ENCODE data around the gene REPS1. TPM values are rescaled to one million over a fixed set of nuclear protein-coding genes. Genes with fewer than 3 reads are reported as not detected.

The REPS1 gene
- total RNA-seq, 4 donors from 2014 or later, result 14.8 to 21.6 (median 17.4) TPM

DNA sequence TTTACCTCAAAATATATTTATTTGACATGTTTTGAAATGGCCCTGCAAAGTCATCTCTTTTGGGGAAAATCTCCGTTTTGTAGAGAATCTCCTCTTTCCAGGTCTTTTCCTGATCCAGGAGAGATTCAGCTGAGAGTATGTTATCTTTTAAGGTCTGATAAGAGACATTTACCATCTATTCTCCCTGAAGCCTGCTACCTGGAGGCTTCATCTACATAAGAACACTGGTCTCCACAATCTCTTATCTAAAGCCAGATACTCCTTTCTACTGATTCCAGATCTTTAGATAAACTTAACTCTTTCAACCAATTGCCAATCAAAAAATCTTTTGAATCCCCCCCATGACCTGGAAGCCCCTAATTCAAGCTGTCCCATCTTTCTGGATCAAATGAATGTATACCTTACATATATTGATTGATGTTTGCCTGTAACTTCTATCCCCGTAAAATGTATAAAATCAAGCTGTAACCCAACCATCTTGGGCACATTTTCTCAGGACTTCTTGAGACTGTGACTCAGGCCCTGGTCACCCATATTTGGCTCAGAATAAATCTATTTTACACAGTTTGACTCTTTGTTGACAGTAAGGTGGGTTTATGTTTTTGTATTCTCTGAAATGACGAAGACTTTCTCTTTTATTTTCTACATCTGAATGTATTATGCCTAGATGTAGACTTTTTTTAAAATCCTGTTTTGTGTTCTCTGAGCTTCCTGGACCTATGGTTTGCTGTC is 96.6 kb downstream of the REPS1 start:
- no peaks in the 10 kb centered on the region for H3K27me3 ChIP-seq
- no peak for TF ChIP-seq POLR2A (IDR thresholded peaks at IDR 0.05)
- TF ChIP-seq, protein P1, sequence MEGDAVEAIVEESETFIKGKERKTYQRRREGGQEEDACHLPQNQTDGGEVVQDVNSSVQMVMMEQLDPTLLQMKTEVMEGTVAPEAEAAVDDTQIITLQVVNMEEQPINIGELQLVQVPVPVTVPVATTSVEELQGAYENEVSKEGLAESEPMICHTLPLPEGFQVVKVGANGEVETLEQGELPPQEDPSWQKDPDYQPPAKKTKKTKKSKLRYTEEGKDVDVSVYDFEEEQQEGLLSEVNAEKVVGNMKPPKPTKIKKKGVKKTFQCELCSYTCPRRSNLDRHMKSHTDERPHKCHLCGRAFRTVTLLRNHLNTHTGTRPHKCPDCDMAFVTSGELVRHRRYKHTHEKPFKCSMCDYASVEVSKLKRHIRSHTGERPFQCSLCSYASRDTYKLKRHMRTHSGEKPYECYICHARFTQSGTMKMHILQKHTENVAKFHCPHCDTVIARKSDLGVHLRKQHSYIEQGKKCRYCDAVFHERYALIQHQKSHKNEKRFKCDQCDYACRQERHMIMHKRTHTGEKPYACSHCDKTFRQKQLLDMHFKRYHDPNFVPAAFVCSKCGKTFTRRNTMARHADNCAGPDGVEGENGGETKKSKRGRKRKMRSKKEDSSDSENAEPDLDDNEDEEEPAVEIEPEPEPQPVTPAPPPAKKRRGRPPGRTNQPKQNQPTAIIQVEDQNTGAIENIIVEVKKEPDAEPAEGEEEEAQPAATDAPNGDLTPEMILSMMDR (IDR thresholded peaks at IDR 0.05 in 4 of 5, conservative IDR thresholded peaks at IDR 0.05 in 1 of 5), result no peak
- no peaks in the 10 kb centered on the region for H3K4me1 ChIP-seq
- no peaks in the 10 kb centered on the region for H3K9me3 ChIP-seq
- ATAC-seq (no peak), DNase-seq (no peak)
- intact Hi-C loops (cut with DNase I; ENCODE audit: low total_unique reads) (no loop called here), in situ Hi-C loops (cut with MboI; ENCODE audit: low sequenced_read_pairs in 4 of 4) (no loop called here)
- H3K4me3 ChIP-seq, result no peak overlapping the region
- no peak overlapping the region for H3K27ac ChIP-seq
- no peaks in the 10 kb centered on the region for H3K36me3 ChIP-seq

DNA sequence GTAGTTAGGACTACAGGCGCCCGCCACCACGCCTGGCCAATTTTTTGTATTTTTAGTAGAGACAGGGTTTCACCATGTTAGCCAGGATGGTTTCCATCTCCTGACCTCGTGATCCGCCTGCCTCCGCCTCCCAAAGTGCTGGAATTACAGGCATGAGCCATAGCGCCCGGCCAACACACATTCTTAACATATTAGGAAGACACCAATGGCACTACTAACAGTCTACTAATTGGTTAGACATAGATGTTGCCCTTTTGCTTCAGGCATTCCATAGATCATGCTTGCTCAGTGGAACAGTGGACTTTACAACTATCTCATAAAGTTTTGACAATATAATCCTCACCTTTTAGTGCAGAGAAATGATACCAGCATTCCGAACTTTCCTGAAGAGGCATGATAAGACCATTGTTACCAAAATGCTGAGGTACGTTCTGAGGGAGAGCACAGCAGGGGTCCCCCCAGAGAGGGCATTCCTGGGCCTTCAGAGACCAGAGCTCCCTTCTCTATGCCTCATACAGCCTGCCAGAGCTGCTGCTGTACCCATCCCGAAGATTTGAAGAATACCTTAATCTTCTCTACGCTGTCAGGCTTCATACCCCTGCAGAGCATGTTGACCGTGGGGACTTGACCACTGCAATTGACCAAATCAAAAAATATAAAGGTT is 102.8 kb downstream of the REPS1 start:
- DNase-seq (no peak), ATAC-seq (no peak)
- Histone ChIP-seq H3K4me1 (no peaks in the 10 kb centered on the region), H3K27me3 (no peaks in the 10 kb centered on the region), H3K9me3 (no peaks in the 10 kb centered on the region), H3K4me3 (no peak overlapping the region), H3K36me3 (no peaks in the 10 kb centered on the region), H3K27ac (no peak overlapping the region)
- no peak for TF ChIP-seq POLR2A (IDR thresholded peaks at IDR 0.05)
- TF ChIP-seq, protein P1 (IDR thresholded peaks at IDR 0.05 in 4 of 5, conservative IDR thresholded peaks at IDR 0.05 in 1 of 5), result no peak
- in situ Hi-C loops (cut with MboI; ENCODE audit: low sequenced_read_pairs in 4 of 4), result no loop called here
- intact Hi-C loops (cut with DNase I; ENCODE audit: low total_unique reads), result no loop called here

DNA sequence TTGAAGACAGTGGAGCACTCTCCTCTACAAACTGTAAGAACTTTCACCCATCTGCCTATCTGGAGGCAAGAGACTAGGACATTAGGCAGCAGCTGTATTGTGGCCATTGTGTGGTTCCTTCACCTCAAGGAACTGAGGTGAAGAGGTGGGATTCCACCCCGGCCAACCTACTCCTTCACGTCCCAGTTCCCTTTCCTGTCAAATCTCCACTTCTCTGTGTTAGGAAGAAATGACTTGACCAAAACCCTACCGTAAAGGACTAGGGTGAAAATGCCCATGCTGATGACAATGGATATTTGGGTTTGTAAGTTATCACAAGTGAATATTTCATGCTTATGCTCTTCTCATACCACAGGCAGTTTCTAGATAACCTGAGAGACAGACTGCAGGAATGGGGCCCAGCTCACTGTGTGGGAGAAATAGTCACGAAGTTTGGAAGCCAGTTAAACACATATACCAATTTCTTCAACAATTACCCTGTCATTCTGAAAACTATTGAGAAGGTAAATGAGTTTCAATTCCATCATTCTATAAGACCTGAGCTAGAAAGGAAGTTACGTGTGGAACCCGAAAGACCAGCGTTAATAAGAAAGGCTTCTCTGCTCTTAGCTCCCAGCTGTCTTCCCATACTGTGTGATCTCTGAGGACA is 105.6 kb downstream of the REPS1 start:
- ATAC-seq, result no peak

DNA sequence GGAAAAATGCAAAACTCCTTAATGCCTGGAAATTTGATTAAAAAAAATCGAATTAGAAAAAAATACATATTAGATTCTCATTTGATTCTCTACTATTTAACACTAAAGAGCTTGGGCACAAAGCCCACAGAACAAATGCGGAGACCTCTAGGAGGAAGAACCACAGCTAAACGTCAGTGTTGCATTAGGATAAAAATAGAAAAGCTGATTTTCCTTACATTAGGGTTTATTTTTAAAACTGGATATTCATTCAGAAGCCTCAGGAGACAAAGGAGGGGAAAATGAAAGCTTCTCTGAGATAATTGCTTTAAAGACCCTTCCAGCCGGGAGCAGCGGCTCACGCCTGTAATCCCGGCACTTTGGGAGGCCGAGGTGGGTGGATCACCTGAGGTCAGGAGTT is 114.9 kb downstream of the REPS1 start:
- TF ChIP-seq, protein P1 (IDR thresholded peaks at IDR 0.05 in 4 of 5, conservative IDR thresholded peaks at IDR 0.05 in 1 of 5), result no peak
- TF ChIP-seq POLR2A (IDR thresholded peaks at IDR 0.05), result no peak
- Histone ChIP-seq H3K27me3 (no peaks in the 10 kb centered on the region), H3K36me3 (no peaks in the 10 kb centered on the region), H3K27ac (no peak overlapping the region), H3K9me3 (no peaks in the 10 kb centered on the region), H3K4me3 (no peak overlapping the region), H3K4me1 (no peaks in the 10 kb centered on the region)
- DNase-seq, result no peak
- in situ Hi-C loops (cut with MboI; ENCODE audit: low sequenced_read_pairs in 4 of 4) (no loop called here), intact Hi-C loops (cut with DNase I; ENCODE audit: low total_unique reads) (no loop called here)
- no peak for ATAC-seq

More for the DNA sequence above, 105.6 kb downstream of the REPS1 start:
- no peak for DNase-seq
- Histone ChIP-seq H3K36me3 (no peaks in the 10 kb centered on the region), H3K27ac (no peak overlapping the region), H3K4me1 (no peaks in the 10 kb centered on the region), H3K27me3 (no peaks in the 10 kb centered on the region), H3K4me3 (no peak overlapping the region), H3K9me3 (no peaks in the 10 kb centered on the region)
- TF ChIP-seq POLR2A (IDR thresholded peaks at IDR 0.05), result no peak
- TF ChIP-seq, protein P1 (IDR thresholded peaks at IDR 0.05 in 4 of 5, conservative IDR thresholded peaks at IDR 0.05 in 1 of 5), result no peak
- in situ Hi-C loops (cut with MboI; ENCODE audit: low sequenced_read_pairs in 4 of 4) (no loop called here), intact Hi-C loops (cut with DNase I; ENCODE audit: low total_unique reads) (no loop called here)

Measured in gastrocnemius medialis (tissue), 4 donors.